DND-41 (cell line): ENCODE measurements around the gene CENPH.

Experiments used
- ATAC-seq: fragments of 200-7000 bp; cut with Tn5 transposase; 3 replicates; pipeline ENCODE4 v1.9.1; 2021; ENCODE audit warnings: low read depth; ENCODE audit not compliant: insufficient read depth
- DNase-seq: peaks from one replicate; pipeline ENCODE4 v3.0.0-alpha.2; 2020
- H2AFZ ChIP-seq: 2 replicates; pipeline ENCODE4 v1.6.0; 2012; ENCODE audit warnings: low read depth, low read length
- H3K27ac ChIP-seq: 2 replicates; pipeline ENCODE4 v1.5.1; 2012; ENCODE audit warnings: low read length, inconsistent platforms
- H3K27me3 ChIP-seq: fragments of 200-600 bp; sonication (generic); 2 replicates; pipeline ENCODE4 v1.6.0; 2012; ENCODE audit warnings: low read length, mild to moderate bottlenecking, inconsistent platforms; ENCODE audit not compliant: insufficient read depth, poor library complexity
- H3K36me3 ChIP-seq: 2 replicates; pipeline ENCODE4 v1.5.1; 2012; ENCODE audit warnings: low read length, inconsistent platforms; ENCODE audit not compliant: insufficient read depth
- H3K4me1 ChIP-seq: 2 replicates; pipeline ENCODE4 v1.5.1; 2012; ENCODE audit warnings: mild to moderate bottlenecking, low read length; ENCODE audit not compliant: insufficient read depth
- H3K4me2 ChIP-seq: 2 replicates; pipeline ENCODE4 v1.6.0; 2012; ENCODE audit warnings: mild to moderate bottlenecking, moderate library complexity, low read length, inconsistent platforms; ENCODE audit not compliant: insufficient read depth
- H3K4me3 ChIP-seq, 2 experiments: fragments of 200-600 bp in 1 of 2; shearing (Covaris generic) in 1 of 2; 2 replicates each; pipeline ENCODE4 v1.5.1; 2012 to 2016; ENCODE audit warnings: inconsistent platforms in 2 of 2, low read length in 2 of 2, mild to moderate bottlenecking in 2 of 2, low read depth in 1 of 2, moderate library complexity in 1 of 2
- H3K79me2 ChIP-seq: 2 replicates; pipeline ENCODE4 v1.6.0; 2012; ENCODE audit warnings: low read length, inconsistent platforms; ENCODE audit not compliant: insufficient read depth
- H3K9ac ChIP-seq: 2 replicates; pipeline ENCODE4 v1.6.0; 2012; ENCODE audit warnings: low read depth, mild to moderate bottlenecking, inconsistent platforms, low read length, moderate library complexity
- H3K9me3 ChIP-seq: 2 replicates; pipeline ENCODE4 v1.5.1; 2012; ENCODE audit warnings: low read length, moderate library complexity, mild to moderate bottlenecking, inconsistent platforms; ENCODE audit not compliant: insufficient read depth, severe bottlenecking
- H4K20me1 ChIP-seq: 2 replicates; pipeline ENCODE4 v1.6.0; 2012; ENCODE audit warnings: low read length; ENCODE audit not compliant: insufficient read depth
- EZH2 ChIP-seq: IDR thresholded peaks from 3 replicates; pipeline ENCODE4 v1.6.1; 2012; ENCODE audit warnings: borderline replicate concordance, low read depth, mild to moderate bottlenecking, moderate library complexity, low read length, inconsistent platforms; ENCODE audit not compliant: severe bottlenecking
- TF ChIP-seq, protein P1 (sequence below): IDR thresholded peaks from 2 replicates; pipeline ENCODE4 v1.5.1; 2012; ENCODE audit warnings: borderline replicate concordance, low read length, moderate library complexity, mild to moderate bottlenecking; ENCODE audit not compliant: poor library complexity, severe bottlenecking; ENCODE audit errors: extremely low read depth

CENPH gene

DNA sequence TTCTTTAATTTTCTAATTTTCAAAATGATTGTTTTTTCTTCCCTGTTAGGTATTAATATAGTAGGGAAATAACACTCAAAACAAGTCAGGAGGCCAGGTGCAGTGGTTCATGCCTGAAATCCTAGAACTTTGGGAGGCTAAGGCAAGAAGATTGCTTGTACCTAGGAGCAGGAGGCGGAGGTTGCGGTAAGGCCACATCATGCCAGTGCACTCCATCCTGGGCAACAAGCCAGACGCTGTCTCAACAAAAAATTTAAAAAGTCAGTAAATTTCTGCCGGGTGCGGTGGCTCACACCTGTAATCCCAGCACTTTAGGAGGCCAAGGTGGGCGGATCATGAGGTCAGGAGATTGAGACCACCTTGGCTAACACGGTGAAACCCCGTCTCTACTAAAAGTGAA is 35.1 kb downstream of the CENPH start:
- no peaks in the 10 kb centered on the region for H4K20me1 ChIP-seq
- H3K79me2 ChIP-seq: peaks cover 27% of the 10 kb centered on the region
- peaks cover 1% of the 10 kb centered on the region; the same call in 1 of the 2 replicates for H3K4me1 ChIP-seq
- ATAC-seq (no peak), DNase-seq (no peak)
- H3K4me2 ChIP-seq: no peak overlapping the region
- peaks cover 27% of the 10 kb centered on the region for H3K36me3 ChIP-seq
- no peak overlapping the region for H2AFZ ChIP-seq
- H3K27me3 ChIP-seq: no peaks in the 10 kb centered on the region
- no peaks in the 10 kb centered on the region for H3K9me3 ChIP-seq
- H3K9ac ChIP-seq: no peak overlapping the region
- no peak overlapping the region for H3K27ac ChIP-seq
- no peak for TF ChIP-seq EZH2
- TF ChIP-seq, protein P1, sequence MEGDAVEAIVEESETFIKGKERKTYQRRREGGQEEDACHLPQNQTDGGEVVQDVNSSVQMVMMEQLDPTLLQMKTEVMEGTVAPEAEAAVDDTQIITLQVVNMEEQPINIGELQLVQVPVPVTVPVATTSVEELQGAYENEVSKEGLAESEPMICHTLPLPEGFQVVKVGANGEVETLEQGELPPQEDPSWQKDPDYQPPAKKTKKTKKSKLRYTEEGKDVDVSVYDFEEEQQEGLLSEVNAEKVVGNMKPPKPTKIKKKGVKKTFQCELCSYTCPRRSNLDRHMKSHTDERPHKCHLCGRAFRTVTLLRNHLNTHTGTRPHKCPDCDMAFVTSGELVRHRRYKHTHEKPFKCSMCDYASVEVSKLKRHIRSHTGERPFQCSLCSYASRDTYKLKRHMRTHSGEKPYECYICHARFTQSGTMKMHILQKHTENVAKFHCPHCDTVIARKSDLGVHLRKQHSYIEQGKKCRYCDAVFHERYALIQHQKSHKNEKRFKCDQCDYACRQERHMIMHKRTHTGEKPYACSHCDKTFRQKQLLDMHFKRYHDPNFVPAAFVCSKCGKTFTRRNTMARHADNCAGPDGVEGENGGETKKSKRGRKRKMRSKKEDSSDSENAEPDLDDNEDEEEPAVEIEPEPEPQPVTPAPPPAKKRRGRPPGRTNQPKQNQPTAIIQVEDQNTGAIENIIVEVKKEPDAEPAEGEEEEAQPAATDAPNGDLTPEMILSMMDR: no peak
- H3K4me3 ChIP-seq: no peak overlapping the region

DNA sequence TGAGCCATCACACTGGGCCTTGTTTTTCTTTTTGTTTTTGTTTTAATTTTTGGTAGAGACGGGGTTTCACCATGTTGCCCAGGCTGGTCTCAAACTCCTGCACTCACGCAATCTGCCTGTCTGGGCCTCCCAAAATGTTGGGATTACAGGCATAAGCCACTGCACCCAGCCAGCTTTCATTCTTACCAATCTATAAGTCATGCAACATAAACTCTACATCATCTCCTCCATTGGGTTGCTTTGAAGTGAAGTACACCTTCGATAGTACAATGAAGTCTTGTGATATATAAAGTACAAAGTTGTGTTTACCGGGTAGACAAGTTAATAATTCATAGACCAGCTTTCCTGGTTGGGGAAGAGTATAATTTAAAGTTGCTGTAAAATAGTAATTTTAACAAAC is 36.5 kb downstream of the CENPH start:
- Histone ChIP-seq H3K79me2 (peaks cover 19% of the 10 kb centered on the region), H4K20me1 (no peaks in the 10 kb centered on the region), H2AFZ (no peak overlapping the region), H3K9ac (no peak overlapping the region), H3K27ac (no peak overlapping the region), H3K4me3 (no peak overlapping the region), H3K27me3 (no peaks in the 10 kb centered on the region), H3K9me3 (no peaks in the 10 kb centered on the region), H3K36me3 (peaks cover 27% of the 10 kb centered on the region), H3K4me2 (no peak overlapping the region), H3K4me1 (no peaks in the 10 kb centered on the region)
- DNase-seq (no peak), ATAC-seq (no peak)
- no peak for TF ChIP-seq EZH2
- TF ChIP-seq, protein P1: no peak

DNA sequence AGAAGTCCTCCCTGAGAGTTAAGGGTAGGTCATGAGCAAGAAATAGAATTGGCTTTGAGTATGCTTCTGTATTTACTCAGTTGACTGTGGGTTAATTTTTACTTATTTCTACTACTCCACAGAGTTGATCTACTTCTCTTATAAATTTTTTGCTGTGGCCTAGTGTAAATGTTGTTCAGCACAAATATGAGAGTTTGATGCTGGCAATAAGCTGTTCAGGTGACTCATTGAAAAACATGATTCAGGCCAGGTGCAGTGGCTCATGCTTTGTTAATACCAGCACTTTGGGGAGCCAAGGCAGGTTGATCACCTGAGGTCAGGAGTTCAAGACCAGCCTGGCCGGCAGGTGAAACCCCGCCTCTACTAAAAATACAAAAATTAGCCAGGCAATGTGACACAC is 40.8 kb downstream of the CENPH start:
- no peaks in the 10 kb centered on the region for H4K20me1 ChIP-seq
- H3K27ac ChIP-seq: no peak overlapping the region
- no peaks in the 10 kb centered on the region for H3K9me3 ChIP-seq
- ATAC-seq (no peak), DNase-seq (no peak)
- H3K4me2 ChIP-seq: no peak overlapping the region
- no peak overlapping the region for H3K4me3 ChIP-seq
- no peak for TF ChIP-seq EZH2
- TF ChIP-seq, protein P1: no peak
- peaks cover 9% of the 10 kb centered on the region for H3K4me1 ChIP-seq
- no peak overlapping the region for H3K9ac ChIP-seq
- peaks cover 5% of the 10 kb centered on the region for H3K79me2 ChIP-seq
- no peak overlapping the region for H2AFZ ChIP-seq
- no peaks in the 10 kb centered on the region for H3K27me3 ChIP-seq
- H3K36me3 ChIP-seq: peaks cover 24% of the 10 kb centered on the region

DNA sequence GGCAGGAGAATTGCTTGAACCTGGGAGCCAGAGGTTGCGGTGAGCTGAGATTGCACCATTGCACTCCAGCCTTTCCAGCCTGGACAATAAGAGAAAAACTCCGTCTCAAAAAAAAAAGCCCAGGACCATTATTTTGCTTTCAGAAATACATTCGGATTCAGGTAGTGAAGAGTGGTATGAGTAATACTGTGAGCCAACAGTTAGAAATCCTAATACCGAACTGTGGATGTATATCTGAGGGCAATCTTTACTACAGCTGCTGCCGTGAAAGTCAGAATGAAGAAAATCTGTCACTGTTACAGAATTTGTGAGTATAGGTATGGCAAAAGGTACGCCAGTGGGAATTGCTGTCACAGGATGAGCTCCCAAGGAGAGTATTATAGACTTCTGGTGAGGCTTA is 41.9 kb downstream of the CENPH start:
- no peak overlapping the region for H3K4me2 ChIP-seq
- no peak overlapping the region for H2AFZ ChIP-seq
- ATAC-seq (no peak), DNase-seq (no peak)
- H3K27ac ChIP-seq: no peak overlapping the region
- no peaks in the 10 kb centered on the region for H3K9me3 ChIP-seq
- H3K4me3 ChIP-seq: no peak overlapping the region
- H3K4me1 ChIP-seq: peaks cover 20% of the 10 kb centered on the region
- H3K27me3 ChIP-seq: no peaks in the 10 kb centered on the region
- no peaks in the 10 kb centered on the region for H4K20me1 ChIP-seq
- H3K79me2 ChIP-seq: peaks cover 16% of the 10 kb centered on the region
- peaks cover 21% of the 10 kb centered on the region for H3K36me3 ChIP-seq
- TF ChIP-seq, protein P1: no peak
- TF ChIP-seq EZH2: no peak
- no peak overlapping the region for H3K9ac ChIP-seq
